ENCODE measurements around the gene XPO5. TPM values are rescaled to one million over a fixed set of nuclear protein-coding genes. Genes with fewer than 3 reads are reported as not detected.

Gene XPO5
- total RNA-seq, 1 experiment from 2014 or later = 114 TPM

- Histone ChIP-seq H2AK5ac (ENCODE audit: insufficient read length, low read length) (no peak overlapping the region), H3K9me3 (ENCODE audit: control insufficient read depth, low read depth, low read length) (no peaks in the 10 kb centered on the region), H3K9ac (ENCODE audit: extremely low read depth, insufficient read length, low read length) (peak overlapping the region; percentile 80), H3K79me2 (ENCODE audit: insufficient read depth, low read length) (peaks cover 17% of the 10 kb centered on the region; the same call in 1 of the 2 replicates), H4K8ac (replicated peaks; ENCODE audit: insufficient read length, low read depth, low read length) (no peak overlapping the region), H4K20me1 (ENCODE audit: control insufficient read depth, insufficient read depth, insufficient read length) (no peaks in the 10 kb centered on the region), H3K4me1 (ENCODE audit: insufficient read depth, low read length) (no peaks in the 10 kb centered on the region), H3T11ph (ENCODE audit: low read length) (no peak overlapping the region), H3K23me2 (ENCODE audit: insufficient read length, low read depth, low read length, poor library complexity, severe bottlenecking) (peaks cover 9% of the 10 kb centered on the region), H3K23ac (ENCODE audit: insufficient read length, low read depth, low read length) (no peak overlapping the region), H3K27me3 (ENCODE audit: insufficient read depth, low read length) (no peaks in the 10 kb centered on the region), H3K18ac (ENCODE audit: insufficient read length, low read depth, low read length) (no peak overlapping the region), H2AFZ (ENCODE audit: low read length) (no peak overlapping the region), H3K4ac (ENCODE audit: low read depth, low read length) (no peak overlapping the region), H3K4me2 (ENCODE audit: insufficient read depth, insufficient read length, low read length) (peak overlapping the region; percentile 98), H4K5ac (ENCODE audit: insufficient read length, low read depth, low read length) (no peak overlapping the region), H2BK20ac (ENCODE audit: low read depth, low read length, poor library complexity, severe bottlenecking) (no peak overlapping the region), H2BK5ac (ENCODE audit: insufficient read length, low read length) (no peak overlapping the region), H2BK12ac (ENCODE audit: insufficient read length, low read depth, low read length) (no peak overlapping the region), H3K56ac (ENCODE audit: insufficient read length, low read depth, low read length) (no peak overlapping the region), H2BK120ac (ENCODE audit: low read depth, low read length, poor library complexity, severe bottlenecking) (no peak overlapping the region), H3K27ac (ENCODE audit: insufficient read length, low read depth, low read length) (no peak overlapping the region), H3K79me1 (ENCODE audit: insufficient read depth, low read depth, low read length, poor library complexity, severe bottlenecking) (peaks cover 13% of the 10 kb centered on the region), H3K14ac (ENCODE audit: insufficient read depth, low read length) (no peak overlapping the region), H4K91ac (ENCODE audit: insufficient read length, low read depth, low read length) (no peak overlapping the region), H2BK15ac (ENCODE audit: low read depth, low read length) (no peak overlapping the region)
- peaks cover 21 to 24% of the 10 kb centered on the region in 2 experiments for H3K4me1 Mint-ChIP-seq
- peaks cover 41 to 49% (median 46%) of the 10 kb centered on the region in 3 experiments for H3K36me3 Mint-ChIP-seq (ENCODE audit: insufficient read depth in 1 of 3, low read depth in 3 of 3)
- no peak overlapping the region for H3K4me3 Mint-ChIP-seq
- no peaks in the 10 kb centered on the region for H3K9me3 Mint-ChIP-seq
- no peak for TF ChIP-seq CTCF (conservative IDR thresholded peaks at IDR 0.05)
- no CpG with 5 or more reads among the region's 10 CpGs for WGBS (ENCODE audit: extremely low coverage, insufficient read length, low lambda C conversion rate)
- no peak for DNase-seq
- peak overlapping the region in 2 of 3 experiments; percentile 65 to 84; a peak in 2 of 7 replicates for H3K27ac Mint-ChIP-seq
- no peaks in the 10 kb centered on the region for H3K27me3 Mint-ChIP-seq (ENCODE audit: low read depth)
Measured at GRCh38 chr6:43516367-43516696, 59.5 kb downstream of the XPO5 start.
